Neural progenitor cell (in vitro differentiated cells): ENCODE measurements around the gene DMP1. TPM values are rescaled to one million over a fixed set of nuclear protein-coding genes. Genes with fewer than 3 reads are reported as not detected.

Source experiments
- DNase-seq: peaks from one replicate; pipeline ENCODE4 v3.0.0-alpha.2; 2016; ENCODE audit warnings: low spot score
- H2AFZ ChIP-seq: fragments of 200-600 bp; sonication (generic); replicated peaks from 2 replicates; pipeline ENCODE4 v1.6.1; 2016; ENCODE audit warnings: antibody characterized with exemption
- H3F3A ChIP-seq: fragments of 200-600 bp; sonication (generic); 2 replicates; pipeline ENCODE4 v1.6.1; 2016; ENCODE audit warnings: antibody characterized with exemption, low read depth
- H3K27ac ChIP-seq: fragments of 200-600 bp; sonication (generic); 2 replicates; pipeline ENCODE4 v1.5.1; 2016; ENCODE audit warnings: mild to moderate bottlenecking
- H3K27me3 ChIP-seq: fragments of 200-600 bp; sonication (generic); 2 replicates; pipeline ENCODE4 v1.6.1; 2016; ENCODE audit warnings: mild to moderate bottlenecking, moderate library complexity
- H3K36me3 ChIP-seq: fragments of 200-600 bp; sonication (generic); 2 replicates; pipeline ENCODE4 v1.5.1; 2016
- H3K4me1 ChIP-seq: fragments of 200-600 bp; sonication (generic); 2 replicates; pipeline ENCODE4 v1.6.1; 2016; ENCODE audit warnings: mixed run types
- H3K4me2 ChIP-seq: fragments of 200-600 bp; sonication (generic); 2 replicates; pipeline ENCODE4 v1.6.1; 2016
- H3K4me3 ChIP-seq: fragments of 200-600 bp; sonication (generic); 2 replicates; pipeline ENCODE4 v1.5.1; 2016
- H3K79me2 ChIP-seq: fragments of 200-600 bp; sonication (generic); 2 replicates; pipeline ENCODE4 v1.6.1; 2016; ENCODE audit warnings: low read depth
- H3K9ac ChIP-seq: fragments of 200-600 bp; sonication (generic); 2 replicates; pipeline ENCODE4 v1.6.1; 2016
- H3K9me3 ChIP-seq: fragments of 200-600 bp; sonication (generic); 2 replicates; pipeline ENCODE4 v1.5.1; 2016; ENCODE audit warnings: low read depth
- H4K20me1 ChIP-seq: fragments of 200-600 bp; sonication (generic); 2 replicates; pipeline ENCODE4 v1.6.1; 2016; ENCODE audit warnings: low read depth
- H3K27ac Mint-ChIP-seq: 3 replicates; pipeline ENCODE4 v1.8.0; 2021; ENCODE audit warnings: mixed read lengths
- H3K27me3 Mint-ChIP-seq: 2 replicates; pipeline ENCODE4 v1.8.0; 2022; ENCODE audit warnings: low read depth, mild to moderate bottlenecking, inconsistent platforms, moderate library complexity, mixed read lengths; ENCODE audit not compliant: insufficient read depth
- H3K36me3 Mint-ChIP-seq: 3 replicates; pipeline ENCODE4 v1.8.0; 2021; ENCODE audit warnings: mixed read lengths
- H3K4me1 Mint-ChIP-seq: 3 replicates; pipeline ENCODE4 v1.8.0; 2021; ENCODE audit warnings: mixed read lengths
- H3K4me3 Mint-ChIP-seq: 3 replicates; pipeline ENCODE4 v1.8.0; 2021; ENCODE audit warnings: mild to moderate bottlenecking, moderate library complexity, mixed read lengths
- H3K9me3 Mint-ChIP-seq: 3 replicates; pipeline ENCODE4 v1.8.0; 2020; ENCODE audit warnings: mixed read lengths
- CTCF ChIP-seq: fragments of 200-600 bp; sonication (generic); IDR thresholded peaks from 2 replicates; pipeline ENCODE4 v1.5.1; 2017; ENCODE audit warnings: antibody characterized with exemption, mild to moderate bottlenecking
- EZH2 ChIP-seq: fragments of 200-600 bp; sonication (generic); IDR thresholded peaks from 2 replicates; pipeline ENCODE4 v1.6.1; 2017; ENCODE audit warnings: antibody characterized with exemption, mild to moderate bottlenecking, moderate library complexity
- EZH2phosphoT487 ChIP-seq: fragments of 200-600 bp; sonication (generic); IDR thresholded peaks from 2 replicates; pipeline ENCODE4 v1.6.1; 2017; ENCODE audit warnings: antibody characterized with exemption
- total RNA-seq: library from RNA; depleted of rRNA; stranded (reverse); fragments of >200 nt; gene quantifications from 2 replicates; pipeline ENCODE4 v1.2.3, GENCODE V29; 2015; ENCODE audit warnings: low replicate concordance

The DMP1 gene
- total RNA-seq, 1 donor from 2014 or later, result not detected

GRCh38 chr4:87650938-87651337 lies 858 bp downstream of the DMP1 start:
- TF ChIP-seq EZH2 (no peak), EZH2phosphoT487 (no peak), CTCF (no peak)
- no peaks in the 10 kb centered on the region for H3K9me3 ChIP-seq
- no peak overlapping the region for H3K4me3 Mint-ChIP-seq
- H3K27me3 ChIP-seq, result no peaks in the 10 kb centered on the region
- H3K4me1 ChIP-seq, result peaks cover 24% of the 10 kb centered on the region
- H3K4me2 ChIP-seq, result no peak overlapping the region
- H3K79me2 ChIP-seq, result no peaks in the 10 kb centered on the region
- no peak overlapping the region for H2AFZ ChIP-seq
- no peaks in the 10 kb centered on the region for H3K36me3 Mint-ChIP-seq
- no peak overlapping the region for H3K27ac ChIP-seq
- H3K9ac ChIP-seq, result no peak overlapping the region
- no peaks in the 10 kb centered on the region for H3K9me3 Mint-ChIP-seq
- no peak for DNase-seq
- H3K36me3 ChIP-seq, result no peaks in the 10 kb centered on the region
- H3K4me1 Mint-ChIP-seq, result peaks cover 5% of the 10 kb centered on the region
- no peak overlapping the region for H3K27ac Mint-ChIP-seq
- no peaks in the 10 kb centered on the region for H3K27me3 Mint-ChIP-seq
- H4K20me1 ChIP-seq, result no peaks in the 10 kb centered on the region
- H3K4me3 ChIP-seq, result no peak overlapping the region
- H3F3A ChIP-seq, result no peaks in the 10 kb centered on the region

GRCh38 chr4:87651941-87652340 lies 1.9 kb downstream of the DMP1 start:
- Histone ChIP-seq H3F3A (no peaks in the 10 kb centered on the region), H3K36me3 (no peaks in the 10 kb centered on the region), H3K4me2 (no peak overlapping the region), H3K79me2 (no peaks in the 10 kb centered on the region), H3K27me3 (no peaks in the 10 kb centered on the region), H3K27ac (no peak overlapping the region), H4K20me1 (no peaks in the 10 kb centered on the region), H2AFZ (no peak overlapping the region), H3K4me3 (no peak overlapping the region), H3K9ac (no peak overlapping the region), H3K4me1 (peaks cover 24% of the 10 kb centered on the region), H3K9me3 (no peaks in the 10 kb centered on the region)
- H3K9me3 Mint-ChIP-seq, result no peaks in the 10 kb centered on the region
- H3K4me3 Mint-ChIP-seq, result no peak overlapping the region
- no peaks in the 10 kb centered on the region for H3K36me3 Mint-ChIP-seq
- no peaks in the 10 kb centered on the region for H3K27me3 Mint-ChIP-seq
- peaks cover 5% of the 10 kb centered on the region for H3K4me1 Mint-ChIP-seq
- no peak for DNase-seq
- no peak overlapping the region for H3K27ac Mint-ChIP-seq
- TF ChIP-seq EZH2phosphoT487 (no peak), CTCF (no peak), EZH2 (no peak)

- DNase-seq, result no peak
Observed at GRCh38 chr4:87654487-87655044, 4.5 kb downstream of the DMP1 start.

More at GRCh38 chr4:87654487-87655044, 4.5 kb downstream of the DMP1 start:
- Mint-ChIP-seq H3K9me3 (no peaks in the 10 kb centered on the region), H3K27ac (no peak overlapping the region), H3K4me1 (peaks cover 15% of the 10 kb centered on the region), H3K4me3 (no peak overlapping the region), H3K36me3 (no peaks in the 10 kb centered on the region), H3K27me3 (no peaks in the 10 kb centered on the region)
- Histone ChIP-seq H3K4me3 (no peak overlapping the region), H3K27ac (no peak overlapping the region), H3K9ac (no peak overlapping the region), H3K9me3 (no peaks in the 10 kb centered on the region), H3F3A (no peaks in the 10 kb centered on the region), H3K36me3 (no peaks in the 10 kb centered on the region), H3K79me2 (no peaks in the 10 kb centered on the region), H3K4me1 (peaks cover 24% of the 10 kb centered on the region), H2AFZ (peak overlapping the region; percentile 97), H3K4me2 (peak overlapping the region; percentile 48), H4K20me1 (no peaks in the 10 kb centered on the region), H3K27me3 (no peaks in the 10 kb centered on the region)
- TF ChIP-seq EZH2phosphoT487, result no peak
- TF ChIP-seq EZH2, result no peak
- no peak for TF ChIP-seq CTCF
